Measurements from ENCODE around the gene C9orf72. TPM values are rescaled to one million over a fixed set of nuclear protein-coding genes. Genes with fewer than 3 reads are reported as not detected.

Gene C9orf72
- polyA plus RNA-seq, 1 donor: 32.1 TPM

DNA sequence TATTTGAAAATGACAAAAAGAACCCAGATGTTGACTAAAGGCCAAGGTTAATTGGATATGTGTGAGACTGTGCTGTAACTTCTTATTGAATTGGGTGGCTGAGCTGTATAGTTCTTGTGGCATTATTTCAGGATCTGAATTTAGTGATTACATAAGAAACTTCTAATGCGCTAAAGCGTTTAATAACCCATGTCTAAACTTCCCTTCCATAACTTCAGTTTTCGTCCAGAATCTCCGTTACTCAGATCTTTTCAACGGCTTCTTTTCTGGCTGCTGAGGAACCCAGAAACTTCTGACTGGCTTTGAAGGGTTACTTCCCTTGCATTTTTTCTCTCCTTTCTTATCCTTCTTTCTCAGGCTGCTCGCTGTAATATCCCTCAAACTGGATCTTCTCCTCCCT is 28.1 kb upstream of the C9orf72 start:
- Histone ChIP-seq H3K36me3 (ENCODE audit: control insufficient read depth, insufficient read depth, low read length) (no peaks in the 10 kb centered on the region), H3K4me3 (ENCODE audit: low read length) (no peak overlapping the region), H3K27me3 (ENCODE audit: control insufficient read depth, insufficient read depth, low read length) (no peaks in the 10 kb centered on the region), H3K4me1 (ENCODE audit: control insufficient read depth, insufficient read depth, low read length) (no peaks in the 10 kb centered on the region), H3K27ac (ENCODE audit: low read length) (no peak overlapping the region), H3K9me3 (ENCODE audit: control insufficient read depth, low read depth, low read length) (no peaks in the 10 kb centered on the region)
- no peak for DNase-seq
- 92% methylated on average over 5 of the region's 6 CpGs for WGBS (ENCODE audit: insufficient coverage, low lambda C conversion rate)

- H3K27me3 ChIP-seq (ENCODE audit: control insufficient read depth, insufficient read depth, low read length): no peaks in the 10 kb centered on the region
- 26% methylated on average over 2 of the region's 2 CpGs for WGBS (ENCODE audit: insufficient coverage, low lambda C conversion rate)
- H3K27ac ChIP-seq (ENCODE audit: low read length): no peak overlapping the region
- H3K4me3 ChIP-seq (ENCODE audit: low read length): no peak overlapping the region
- no peaks in the 10 kb centered on the region for H3K4me1 ChIP-seq (ENCODE audit: control insufficient read depth, insufficient read depth, low read length)
- H3K9me3 ChIP-seq (ENCODE audit: control insufficient read depth, low read depth, low read length): no peaks in the 10 kb centered on the region
- peak in 1 of 2 donors; percentile 22 for DNase-seq
- H3K36me3 ChIP-seq (ENCODE audit: control insufficient read depth, insufficient read depth, low read length): no peaks in the 10 kb centered on the region
Measured at GRCh38 chr9:27600256-27600655, 27.0 kb upstream of the C9orf72 start.

- Histone ChIP-seq H3K27me3 (ENCODE audit: control insufficient read depth, insufficient read depth, low read length) (no peaks in the 10 kb centered on the region), H3K9me3 (ENCODE audit: control insufficient read depth, low read depth, low read length) (no peaks in the 10 kb centered on the region), H3K4me1 (ENCODE audit: control insufficient read depth, insufficient read depth, low read length) (no peaks in the 10 kb centered on the region), H3K4me3 (ENCODE audit: low read length) (no peak overlapping the region), H3K36me3 (ENCODE audit: control insufficient read depth, insufficient read depth, low read length) (no peaks in the 10 kb centered on the region), H3K27ac (ENCODE audit: low read length) (no peak overlapping the region)
- 80% methylated on average over 1 of the region's 2 CpGs for WGBS (ENCODE audit: insufficient coverage, low lambda C conversion rate)
- no peak for DNase-seq
Measured at GRCh38 chr9:27599870-27600238, 26.6 kb upstream of the C9orf72 start.

DNA sequence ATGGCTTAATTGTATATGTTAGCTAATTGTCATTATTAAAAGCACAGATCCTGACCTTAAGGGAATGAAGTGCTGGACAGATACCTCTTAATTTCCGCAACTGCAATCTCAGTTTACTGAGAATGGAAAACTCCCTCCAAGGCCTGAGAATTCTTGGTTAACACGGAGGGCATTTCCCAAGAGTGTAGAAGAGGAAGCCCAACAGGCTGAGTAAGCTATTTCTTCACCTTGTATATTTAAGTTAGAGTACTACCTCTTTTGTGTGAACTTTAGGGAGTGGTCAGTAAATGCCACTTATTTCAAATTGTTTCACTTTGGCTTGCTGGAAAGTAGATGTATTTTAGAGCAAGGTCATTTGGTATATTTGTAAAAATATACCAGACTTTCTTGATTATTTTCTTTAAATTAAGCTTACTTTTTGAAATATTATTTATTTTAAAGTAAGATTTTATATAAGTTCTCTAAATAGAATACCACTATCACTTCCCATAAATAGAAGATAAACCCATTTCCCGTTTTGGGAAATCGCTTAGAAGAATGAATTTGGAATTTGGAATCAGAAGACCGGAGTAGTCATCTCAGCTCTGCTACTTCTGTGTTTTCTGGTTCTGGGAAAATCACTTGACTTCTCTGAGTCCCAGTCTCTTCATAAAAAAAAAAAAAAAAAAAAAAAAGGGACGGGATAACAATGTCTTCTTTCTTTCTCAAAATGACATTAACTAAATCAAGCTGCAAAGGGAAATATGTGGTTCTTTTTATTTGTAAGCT is 26.0 kb upstream of the C9orf72 start:
- no peaks in the 10 kb centered on the region for H3K36me3 ChIP-seq (ENCODE audit: control insufficient read depth, insufficient read depth, low read length)
- no peaks in the 10 kb centered on the region for H3K27me3 ChIP-seq (ENCODE audit: control insufficient read depth, insufficient read depth, low read length)
- H3K27ac ChIP-seq (ENCODE audit: low read length): no peak overlapping the region
- H3K4me3 ChIP-seq (ENCODE audit: low read length): no peak overlapping the region
- 80% methylated on average over 1 of the region's 6 CpGs for WGBS (ENCODE audit: insufficient coverage, low lambda C conversion rate)
- no peak for DNase-seq
- no peaks in the 10 kb centered on the region for H3K9me3 ChIP-seq (ENCODE audit: control insufficient read depth, low read depth, low read length)
- H3K4me1 ChIP-seq (ENCODE audit: control insufficient read depth, insufficient read depth, low read length): no peaks in the 10 kb centered on the region

GRCh38 chr9:27595733-27596132 is 22.5 kb upstream of the C9orf72 start:
- no CpG with 5 or more reads among the region's 13 CpGs for WGBS (ENCODE audit: insufficient coverage, low lambda C conversion rate)
- no peak for DNase-seq
- no peak overlapping the region for H3K27ac ChIP-seq (ENCODE audit: low read length)
- no peaks in the 10 kb centered on the region for H3K4me1 ChIP-seq (ENCODE audit: control insufficient read depth, insufficient read depth, low read length)
- no peak overlapping the region for H3K4me3 ChIP-seq (ENCODE audit: low read length)
- H3K36me3 ChIP-seq (ENCODE audit: control insufficient read depth, insufficient read depth, low read length): no peaks in the 10 kb centered on the region
- H3K27me3 ChIP-seq (ENCODE audit: control insufficient read depth, insufficient read depth, low read length): no peaks in the 10 kb centered on the region
- no peaks in the 10 kb centered on the region for H3K9me3 ChIP-seq (ENCODE audit: control insufficient read depth, low read depth, low read length)

GRCh38 chr9:27591672-27592071 is 18.4 kb upstream of the C9orf72 start:
- Histone ChIP-seq H3K36me3 (ENCODE audit: control insufficient read depth, insufficient read depth, low read length) (no peaks in the 10 kb centered on the region), H3K4me1 (ENCODE audit: control insufficient read depth, insufficient read depth, low read length) (no peaks in the 10 kb centered on the region)
- 100% methylated on average over 1 of the region's 3 CpGs for WGBS (ENCODE audit: insufficient coverage, low lambda C conversion rate)

GRCh38 chr9:27591093-27591492 is 17.8 kb upstream of the C9orf72 start:
- H3K27me3 ChIP-seq (ENCODE audit: control insufficient read depth, insufficient read depth, low read length): no peaks in the 10 kb centered on the region
- no peak for DNase-seq
- no peaks in the 10 kb centered on the region for H3K4me1 ChIP-seq (ENCODE audit: control insufficient read depth, insufficient read depth, low read length)
- no peaks in the 10 kb centered on the region for H3K9me3 ChIP-seq (ENCODE audit: control insufficient read depth, low read depth, low read length)
- WGBS (ENCODE audit: insufficient coverage, low lambda C conversion rate): no CpG with 5 or more reads among the region's 2 CpGs
- no peak overlapping the region for H3K27ac ChIP-seq (ENCODE audit: low read length)
- no peak overlapping the region for H3K4me3 ChIP-seq (ENCODE audit: low read length)
- H3K36me3 ChIP-seq (ENCODE audit: control insufficient read depth, insufficient read depth, low read length): no peaks in the 10 kb centered on the region

More at GRCh38 chr9:27591672-27592071, 18.4 kb upstream of the C9orf72 start:
- H3K27ac ChIP-seq (ENCODE audit: low read length): no peak overlapping the region
- H3K4me3 ChIP-seq (ENCODE audit: low read length): no peak overlapping the region
- DNase-seq: no peak
- no peaks in the 10 kb centered on the region for H3K27me3 ChIP-seq (ENCODE audit: control insufficient read depth, insufficient read depth, low read length)
- H3K9me3 ChIP-seq (ENCODE audit: control insufficient read depth, low read depth, low read length): no peaks in the 10 kb centered on the region

GRCh38 chr9:27590651-27591050 is 17.4 kb upstream of the C9orf72 start:
- DNase-seq: no peak
- Histone ChIP-seq H3K4me1 (ENCODE audit: control insufficient read depth, insufficient read depth, low read length) (no peaks in the 10 kb centered on the region), H3K9me3 (ENCODE audit: control insufficient read depth, low read depth, low read length) (no peaks in the 10 kb centered on the region), H3K27me3 (ENCODE audit: control insufficient read depth, insufficient read depth, low read length) (no peaks in the 10 kb centered on the region), H3K27ac (ENCODE audit: low read length) (no peak overlapping the region), H3K4me3 (ENCODE audit: low read length) (no peak overlapping the region), H3K36me3 (ENCODE audit: control insufficient read depth, insufficient read depth, low read length) (no peaks in the 10 kb centered on the region)

DNA sequence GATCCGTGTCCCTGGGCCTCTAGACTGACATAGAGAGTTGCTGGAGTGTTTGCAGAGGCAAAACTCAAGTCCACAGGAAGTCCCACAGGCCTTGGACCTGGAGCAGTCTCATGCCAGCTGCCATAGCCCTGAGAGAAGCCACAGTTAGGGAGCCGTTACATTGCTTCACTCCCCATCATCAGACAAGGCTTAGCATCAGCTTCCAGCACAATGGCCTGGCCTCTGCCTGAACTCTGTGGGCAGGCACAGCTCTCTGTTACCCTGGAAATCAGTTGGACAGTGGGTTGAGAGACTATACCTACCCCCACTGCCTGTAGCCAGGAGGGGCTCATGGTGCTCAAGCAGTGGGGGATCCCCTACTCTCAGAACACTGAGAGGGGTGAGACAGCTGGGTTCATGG is 16.2 kb upstream of the C9orf72 start:
- Histone ChIP-seq H3K27ac (ENCODE audit: low read length) (no peak overlapping the region), H3K36me3 (ENCODE audit: control insufficient read depth, insufficient read depth, low read length) (no peaks in the 10 kb centered on the region), H3K4me3 (ENCODE audit: low read length) (no peak overlapping the region), H3K9me3 (ENCODE audit: control insufficient read depth, low read depth, low read length) (no peaks in the 10 kb centered on the region), H3K27me3 (ENCODE audit: control insufficient read depth, insufficient read depth, low read length) (no peaks in the 10 kb centered on the region), H3K4me1 (ENCODE audit: control insufficient read depth, insufficient read depth, low read length) (no peaks in the 10 kb centered on the region)
- no peak for DNase-seq
- WGBS (ENCODE audit: insufficient coverage, low lambda C conversion rate): no CpG with 5 or more reads among the region's 2 CpGs

DNA sequence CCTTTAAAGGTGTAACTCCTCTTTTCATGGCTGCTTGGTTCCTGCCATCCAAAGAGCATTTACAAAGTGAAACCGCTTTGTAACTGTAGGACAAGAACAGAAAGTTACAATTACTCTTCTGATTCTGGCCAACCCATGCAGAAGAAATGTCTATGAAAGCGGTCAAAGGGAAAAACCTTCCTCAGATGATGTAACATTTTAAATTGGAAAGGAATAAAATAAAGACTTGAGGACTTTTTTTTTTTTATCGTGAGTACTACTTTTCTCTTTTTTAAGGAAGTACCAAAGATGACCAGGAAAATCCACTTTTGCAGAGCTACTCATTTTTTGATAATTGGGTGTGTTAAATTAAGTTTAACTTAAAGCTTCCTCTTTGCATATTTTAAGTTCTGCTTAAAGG is 13.0 kb upstream of the C9orf72 start:
- DNase-seq: no peak
- Histone ChIP-seq H3K9me3 (ENCODE audit: control insufficient read depth, low read depth, low read length) (no peaks in the 10 kb centered on the region), H3K4me1 (ENCODE audit: control insufficient read depth, insufficient read depth, low read length) (no peaks in the 10 kb centered on the region), H3K4me3 (ENCODE audit: low read length) (no peak overlapping the region), H3K36me3 (ENCODE audit: control insufficient read depth, insufficient read depth, low read length) (no peaks in the 10 kb centered on the region), H3K27ac (ENCODE audit: low read length) (no peak overlapping the region), H3K27me3 (ENCODE audit: control insufficient read depth, insufficient read depth, low read length) (no peaks in the 10 kb centered on the region)
- 100% methylated on average over 2 of the region's 3 CpGs for WGBS (ENCODE audit: insufficient coverage, low lambda C conversion rate)

DNA sequence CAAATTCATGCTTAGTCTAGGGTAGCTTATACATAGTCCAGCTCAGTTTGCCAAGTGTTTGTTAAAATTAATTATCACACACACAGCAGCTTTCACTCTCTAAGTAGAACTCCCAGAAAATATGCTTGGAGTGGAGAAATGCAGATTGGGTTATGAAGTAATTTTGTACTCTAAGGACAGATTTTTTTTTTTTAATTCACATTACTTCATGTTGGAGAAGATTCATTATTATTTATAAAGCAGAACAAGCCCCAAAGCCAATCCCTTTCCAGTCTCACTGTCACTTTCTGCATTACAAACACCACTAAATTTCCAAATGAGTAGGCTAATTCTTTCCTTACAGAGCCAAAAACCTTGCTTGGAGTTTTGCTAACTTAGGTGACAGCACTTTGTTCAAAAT is 11.7 kb upstream of the C9orf72 start:
- H3K4me1 ChIP-seq (ENCODE audit: control insufficient read depth, insufficient read depth, low read length): no peaks in the 10 kb centered on the region
- no peaks in the 10 kb centered on the region for H3K9me3 ChIP-seq (ENCODE audit: control insufficient read depth, low read depth, low read length)
- H3K27me3 ChIP-seq (ENCODE audit: control insufficient read depth, insufficient read depth, low read length): no peaks in the 10 kb centered on the region
- no peak for DNase-seq
- no peak overlapping the region for H3K27ac ChIP-seq (ENCODE audit: low read length)
- H3K4me3 ChIP-seq (ENCODE audit: low read length): no peak overlapping the region
- no peaks in the 10 kb centered on the region for H3K36me3 ChIP-seq (ENCODE audit: control insufficient read depth, insufficient read depth, low read length)

Data from large intestine (tissue), 3 donors.